NCI-H2227 (cell line): ENCODE results near the gene VWA5B1.

Experiments
- DNase-seq: peaks from one replicate; lab custom pipeline; 2025; ENCODE audit not compliant: unreplicated experiment; lab: John Stamatoyannopoulos, UW

VWA5B1 gene

GRCh38 chr1:20385630-20386029 is 95.0 kb downstream of the VWA5B1 start:
- no peak for DNase-seq

- peak; percentile 90 for DNase-seq
Measured at GRCh38 chr1:20386323-20387081, 95.8 kb downstream of the VWA5B1 start.

GRCh38 chr1:20389571-20389970 is 98.9 kb downstream of the VWA5B1 start:
- DNase-seq: no peak

GRCh38 chr1:20390589-20391331 is 100.1 kb downstream of the VWA5B1 start:
- no peak for DNase-seq

GRCh38 chr1:20395255-20395654 is 104.6 kb downstream of the VWA5B1 start:
- DNase-seq: no peak

GRCh38 chr1:20398744-20399143 is 108.1 kb downstream of the VWA5B1 start:
- no peak for DNase-seq

GRCh38 chr1:20399196-20399595 is 108.5 kb downstream of the VWA5B1 start:
- no peak for DNase-seq

GRCh38 chr1:20399606-20400180 is 109.0 kb downstream of the VWA5B1 start:
- DNase-seq: no peak

- DNase-seq: no peak
Measured at GRCh38 chr1:20400341-20401177, 109.9 kb downstream of the VWA5B1 start.

GRCh38 chr1:20401405-20402010 is 110.8 kb downstream of the VWA5B1 start:
- DNase-seq: no peak

- DNase-seq: no peak
Measured at GRCh38 chr1:20402585-20403422, 112.1 kb downstream of the VWA5B1 start.

GRCh38 chr1:20403423-20404145 is 112.9 kb downstream of the VWA5B1 start:
- DNase-seq: no peak

GRCh38 chr1:20404466-20404865 is 113.8 kb downstream of the VWA5B1 start:
- no peak for DNase-seq
